Activated CD8-positive, alpha-beta T cell treated with anti-CD3 and anti-CD28 coated beads for 36 hours (primary cell): ENCODE results near the gene ACE. TPM values are rescaled to one million over a fixed set of nuclear protein-coding genes. Genes with fewer than 3 reads are reported as not detected.
A peak's percentile ranks its signal among the peaks of the same experiment; 100 is the strongest.

ENCODE experiments used
- ATAC-seq: fragments of 200-7000 bp; cut with Tn5 transposase; one replicate; pipeline ENCODE4 v1.10.0; 2021; ENCODE audit warnings: mild to moderate bottlenecking, moderate library complexity
- CTCF ChIA-PET: fragments of 350-600 bp; sonication (Branson Sonifier 250); formaldehyde crosslinking; loops from one replicate; lab custom pipeline; 2021; ENCODE audit warnings: antibody characterized with exemption; lab: Charles Lee
- POLR2A ChIA-PET: fragments of 350-600 bp; sonication (Branson Sonifier 250); formaldehyde crosslinking; loops from one replicate; lab custom pipeline; 2021; ENCODE audit warnings: antibody characterized with exemption; lab: Charles Lee
- DNase-seq: peaks from one replicate; pipeline ENCODE4 v3.0.0-alpha.2; 2020
- H3K27ac Mint-ChIP-seq: one replicate; pipeline ENCODE4 v1.8.0; 2021; ENCODE audit warnings: mild to moderate bottlenecking, mixed read lengths
- H3K27me3 Mint-ChIP-seq: one replicate; pipeline ENCODE4 v1.8.0; 2021; ENCODE audit warnings: mixed read lengths
- H3K36me3 Mint-ChIP-seq: one replicate; pipeline ENCODE4 v1.8.0; 2021; ENCODE audit warnings: low read depth, mixed read lengths
- H3K4me1 Mint-ChIP-seq: one replicate; pipeline ENCODE4 v1.8.0; 2021; ENCODE audit warnings: low read depth, mixed read lengths
- H3K4me3 Mint-ChIP-seq: one replicate; pipeline ENCODE4 v1.8.0; 2021; ENCODE audit warnings: mild to moderate bottlenecking, moderate library complexity, mixed read lengths
- H3K9me3 Mint-ChIP-seq: one replicate; pipeline ENCODE4 v1.8.0; 2021; ENCODE audit warnings: mixed read lengths
- intact Hi-C: fragments of 100-400 bp; cut with micrococcal nuclease; formaldehyde crosslinking; loops from one replicate; pipeline ENCODE4 v1.10.0; 2022
- total RNA-seq, 2 experiments: library from RNA; stranded (reverse); gene quantifications; one replicate each; pipeline ENCODE4 v1.2.3, GENCODE V29; 2021
- TF ChIP-seq, protein P1 (sequence below): fragments of 200-600 bp; IDR thresholded peaks from one replicate; pipeline ENCODE4 v1.8.0; 2022; ENCODE audit warnings: antibody characterized with exemption, mild to moderate bottlenecking

The ACE gene
- total RNA-seq, 2 experiments from 2014 or later = 0.36 to 0.51 TPM

DNA sequence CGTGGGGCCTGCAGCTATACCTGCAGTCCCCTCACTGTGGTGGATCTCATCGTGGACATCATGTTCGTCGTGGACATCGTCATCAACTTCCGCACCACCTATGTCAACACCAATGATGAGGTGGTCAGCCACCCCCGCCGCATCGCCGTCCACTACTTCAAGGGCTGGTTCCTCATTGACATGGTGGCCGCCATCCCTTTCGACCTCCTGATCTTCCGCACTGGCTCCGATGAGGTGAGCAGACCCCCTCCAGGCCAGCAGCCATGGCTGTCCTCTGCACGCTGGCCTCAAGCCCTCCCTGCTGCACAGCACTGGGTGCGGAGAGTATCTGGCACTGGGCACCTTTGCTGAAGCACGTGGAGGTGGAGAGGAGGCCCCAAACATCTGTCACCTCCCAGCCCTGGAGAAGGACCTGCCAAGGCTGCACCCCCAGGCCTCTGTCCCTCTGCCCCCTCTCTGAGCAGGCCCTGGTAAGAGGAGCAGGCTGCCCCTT lies 57.3 kb downstream of the ACE start:
- no peak for ATAC-seq
- H3K4me3 Mint-ChIP-seq = no peak overlapping the region
- H3K9me3 Mint-ChIP-seq = no peaks in the 10 kb centered on the region
- DNase-seq = no peak
- CTCF ChIA-PET = no interaction called here
- TF ChIP-seq, protein P1, sequence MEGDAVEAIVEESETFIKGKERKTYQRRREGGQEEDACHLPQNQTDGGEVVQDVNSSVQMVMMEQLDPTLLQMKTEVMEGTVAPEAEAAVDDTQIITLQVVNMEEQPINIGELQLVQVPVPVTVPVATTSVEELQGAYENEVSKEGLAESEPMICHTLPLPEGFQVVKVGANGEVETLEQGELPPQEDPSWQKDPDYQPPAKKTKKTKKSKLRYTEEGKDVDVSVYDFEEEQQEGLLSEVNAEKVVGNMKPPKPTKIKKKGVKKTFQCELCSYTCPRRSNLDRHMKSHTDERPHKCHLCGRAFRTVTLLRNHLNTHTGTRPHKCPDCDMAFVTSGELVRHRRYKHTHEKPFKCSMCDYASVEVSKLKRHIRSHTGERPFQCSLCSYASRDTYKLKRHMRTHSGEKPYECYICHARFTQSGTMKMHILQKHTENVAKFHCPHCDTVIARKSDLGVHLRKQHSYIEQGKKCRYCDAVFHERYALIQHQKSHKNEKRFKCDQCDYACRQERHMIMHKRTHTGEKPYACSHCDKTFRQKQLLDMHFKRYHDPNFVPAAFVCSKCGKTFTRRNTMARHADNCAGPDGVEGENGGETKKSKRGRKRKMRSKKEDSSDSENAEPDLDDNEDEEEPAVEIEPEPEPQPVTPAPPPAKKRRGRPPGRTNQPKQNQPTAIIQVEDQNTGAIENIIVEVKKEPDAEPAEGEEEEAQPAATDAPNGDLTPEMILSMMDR = no peak
- H3K27ac Mint-ChIP-seq = no peak overlapping the region
- POLR2A ChIA-PET = interaction anchor here (0.9 to 1.0 kb wide), 2 partner anchors 15 to 87 kb away, joined by 3 read pairs; no protein-coding TSS in a partner anchor
- H3K36me3 Mint-ChIP-seq = no peaks in the 10 kb centered on the region
- intact Hi-C loops = no loop called here
- peaks cover 19% of the 10 kb centered on the region for H3K27me3 Mint-ChIP-seq
- H3K4me1 Mint-ChIP-seq = peaks cover 3% of the 10 kb centered on the region

DNA sequence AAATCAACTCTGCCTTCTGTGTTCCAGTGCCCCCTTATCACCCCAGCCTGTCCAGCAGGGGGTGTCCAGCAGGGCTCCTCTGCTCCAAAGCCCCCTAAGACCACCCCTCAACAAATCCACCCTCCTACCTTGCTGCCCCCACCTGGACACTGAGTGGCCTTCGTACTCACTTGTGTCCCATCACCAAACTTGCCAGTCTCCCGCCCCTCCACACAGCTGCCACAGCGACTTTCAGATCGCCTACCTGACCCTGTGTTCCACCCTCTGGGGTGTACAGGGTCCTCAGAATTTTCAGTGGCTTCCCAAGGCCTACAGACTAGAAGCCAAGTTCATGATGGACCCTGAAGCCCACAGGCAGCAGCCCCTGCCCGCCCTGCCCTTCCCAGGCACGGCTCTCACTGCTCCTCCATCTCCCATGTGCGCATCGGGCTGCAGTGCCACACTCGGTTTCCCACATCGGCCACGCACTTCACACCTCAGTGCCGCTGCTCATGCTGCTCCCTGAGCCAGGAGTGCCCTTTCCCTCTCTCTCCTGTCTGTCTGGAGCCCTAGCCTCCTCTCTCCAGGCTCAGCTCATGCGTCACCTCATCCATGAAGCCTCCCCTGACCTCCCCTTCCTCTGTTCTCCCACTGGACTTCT lies 58.1 kb downstream of the ACE start:
- DNase-seq = no peak
- Mint-ChIP-seq H3K9me3 (no peaks in the 10 kb centered on the region), H3K36me3 (no peaks in the 10 kb centered on the region), H3K27ac (no peak overlapping the region), H3K4me1 (peaks cover 3% of the 10 kb centered on the region), H3K4me3 (no peak overlapping the region), H3K27me3 (peaks cover 27% of the 10 kb centered on the region)
- TF ChIP-seq, protein P1 = no peak
- intact Hi-C loops = no loop called here
- ChIA-PET POLR2A (interaction anchor here (0.7 kb wide), 1 partner anchor 9 kb away, joined by 3 read pairs; no protein-coding TSS in a partner anchor), CTCF (no interaction called here)
- no peak for ATAC-seq

DNA sequence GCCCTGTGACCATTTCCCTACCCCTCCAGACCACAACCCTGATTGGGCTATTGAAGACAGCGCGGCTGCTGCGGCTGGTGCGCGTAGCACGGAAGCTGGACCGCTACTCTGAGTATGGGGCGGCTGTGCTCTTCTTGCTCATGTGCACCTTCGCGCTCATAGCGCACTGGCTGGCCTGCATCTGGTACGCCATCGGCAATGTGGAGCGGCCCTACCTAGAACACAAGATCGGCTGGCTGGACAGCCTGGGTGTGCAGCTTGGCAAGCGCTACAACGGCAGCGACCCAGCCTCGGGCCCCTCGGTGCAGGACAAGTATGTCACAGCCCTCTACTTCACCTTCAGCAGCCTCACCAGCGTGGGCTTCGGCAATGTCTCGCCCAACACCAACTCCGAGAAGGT lies 58.8 kb downstream of the ACE start:
- Mint-ChIP-seq H3K9me3 (no peaks in the 10 kb centered on the region), H3K4me3 (no peak overlapping the region)

DNA sequence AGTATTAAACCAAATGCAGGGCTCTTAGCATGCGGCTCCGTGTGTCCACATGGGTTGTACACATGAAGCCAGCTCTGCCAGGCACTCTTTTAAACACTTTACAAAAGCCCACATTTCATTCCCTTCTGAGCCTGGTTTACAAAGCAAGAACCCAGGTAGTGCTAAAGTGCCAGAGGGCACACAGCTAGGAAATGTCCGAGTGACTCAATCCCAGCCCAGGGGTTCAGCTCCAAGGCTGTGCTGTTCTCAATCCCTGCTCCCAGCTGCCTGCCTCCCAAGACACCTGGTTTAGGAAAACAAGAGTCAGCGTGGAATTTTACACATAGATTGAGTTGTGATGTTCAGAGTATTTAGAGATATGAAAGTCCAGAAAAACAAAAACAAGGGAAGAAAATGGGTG lies 60.1 kb downstream of the ACE start:
- H3K27ac Mint-ChIP-seq = no peak overlapping the region
- no peaks in the 10 kb centered on the region for H3K36me3 Mint-ChIP-seq
- DNase-seq (no peak), ATAC-seq (no peak)
- TF ChIP-seq, protein P1 = no peak
- intact Hi-C loops = no loop called here
- H3K9me3 Mint-ChIP-seq = no peaks in the 10 kb centered on the region
- ChIA-PET POLR2A (interaction anchor here (1.0 kb wide), 1 partner anchor 117 kb away, joined by 3 read pairs; no protein-coding TSS in a partner anchor), CTCF (interaction anchor here (1.7 kb wide), 1 partner anchor 76 kb away, joined by 4 read pairs; no protein-coding TSS in a partner anchor)
- H3K4me3 Mint-ChIP-seq = no peak overlapping the region
- peaks cover 3% of the 10 kb centered on the region for H3K4me1 Mint-ChIP-seq
- H3K27me3 Mint-ChIP-seq = peaks cover 30% of the 10 kb centered on the region

More for the DNA sequence above, 58.8 kb downstream of the ACE start:
- no peak overlapping the region for H3K27ac Mint-ChIP-seq
- POLR2A ChIA-PET = no interaction called here
- no peak for ATAC-seq
- H3K36me3 Mint-ChIP-seq = no peaks in the 10 kb centered on the region
- peaks cover 3% of the 10 kb centered on the region for H3K4me1 Mint-ChIP-seq
- CTCF ChIA-PET = no interaction called here
- TF ChIP-seq, protein P1 = no peak
- intact Hi-C loops = no loop called here
- DNase-seq = no peak
- peaks cover 30% of the 10 kb centered on the region for H3K27me3 Mint-ChIP-seq

DNA sequence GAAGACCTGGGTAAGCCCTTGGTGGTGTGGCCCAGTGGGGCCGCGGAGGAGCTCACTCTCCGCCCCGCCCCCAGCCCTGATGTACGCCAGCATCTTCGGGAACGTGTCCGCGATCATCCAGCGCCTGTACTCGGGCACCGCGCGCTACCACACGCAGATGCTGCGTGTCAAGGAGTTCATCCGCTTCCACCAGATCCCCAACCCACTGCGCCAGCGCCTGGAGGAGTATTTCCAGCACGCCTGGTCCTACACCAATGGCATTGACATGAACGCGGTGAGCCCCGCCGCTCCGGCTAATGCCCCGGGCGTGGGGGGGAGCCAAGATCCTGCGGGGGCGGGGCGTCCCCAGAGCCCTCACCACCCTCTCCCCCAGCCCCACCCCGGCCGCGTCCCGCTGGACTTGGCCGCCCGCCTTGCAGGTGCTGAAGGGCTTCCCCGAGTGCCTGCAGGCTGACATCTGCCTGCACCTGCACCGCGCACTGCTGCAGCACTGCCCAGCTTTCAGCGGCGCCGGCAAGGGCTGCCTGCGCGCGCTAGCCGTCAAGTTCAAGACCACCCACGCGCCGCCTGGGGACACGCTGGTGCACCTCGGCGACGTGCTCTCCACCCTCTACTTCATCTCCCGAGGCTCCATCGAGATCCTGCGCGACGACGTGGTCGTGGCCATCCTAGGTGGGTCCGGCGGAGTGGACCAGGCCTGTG lies 61.3 kb downstream of the ACE start:
- ChIA-PET POLR2A (no interaction called here), CTCF (interaction anchor here (1.7 kb wide), 1 partner anchor 74 kb away, joined by 4 read pairs; no protein-coding TSS in a partner anchor)
- TF ChIP-seq, protein P1 = no peak
- peaks cover 3% of the 10 kb centered on the region for H3K4me1 Mint-ChIP-seq
- no peaks in the 10 kb centered on the region for H3K36me3 Mint-ChIP-seq
- peak; percentile 73 for ATAC-seq
- peak; percentile 61 for DNase-seq
- H3K27ac Mint-ChIP-seq = no peak overlapping the region
- no peak overlapping the region for H3K4me3 Mint-ChIP-seq
- H3K27me3 Mint-ChIP-seq = peaks cover 30% of the 10 kb centered on the region
- H3K9me3 Mint-ChIP-seq = no peaks in the 10 kb centered on the region
- intact Hi-C loops = no loop called here
